Type B pancreatic cell (in vitro differentiated cells): ENCODE measurements around the gene CHTF18. TPM values are rescaled to one million over a fixed set of nuclear protein-coding genes. Genes with fewer than 3 reads are reported as not detected.

Experiments used
- DNase-seq: peaks from one replicate; pipeline ENCODE4 v3.0.0; 2021; ENCODE audit warnings: mixed read lengths; ENCODE audit not compliant: unreplicated experiment; ENCODE audit errors: extremely low spot score
- H3K27ac Mint-ChIP-seq: 2 replicates; pipeline ENCODE4 v1.8.0; 2021; ENCODE audit warnings: mild to moderate bottlenecking, mixed read lengths
- H3K27me3 Mint-ChIP-seq: 2 replicates; pipeline ENCODE4 v1.8.0; 2021; ENCODE audit warnings: mixed read lengths
- H3K36me3 Mint-ChIP-seq: 2 replicates; pipeline ENCODE4 v1.8.0; 2021; ENCODE audit warnings: mixed read lengths
- H3K4me1 Mint-ChIP-seq: one replicate; pipeline ENCODE4 v1.8.0; 2021; ENCODE audit warnings: mixed read lengths; ENCODE audit not compliant: unreplicated experiment
- H3K4me3 Mint-ChIP-seq: 2 replicates; pipeline ENCODE4 v1.8.0; 2021; ENCODE audit warnings: mild to moderate bottlenecking, mixed read lengths
- H3K9me3 Mint-ChIP-seq: 2 replicates; pipeline ENCODE4 v1.8.0; 2021; ENCODE audit warnings: mixed read lengths
- CTCF ChIP-seq: fragments of 200-600 bp; sonication (generic); conservative IDR thresholded peaks from 2 replicates; pipeline ENCODE4 v1.5.0; 2021; ENCODE audit warnings: antibody characterized with exemption, mild to moderate bottlenecking
- total RNA-seq: library from RNA; stranded (reverse); gene quantifications from 2 replicates; pipeline ENCODE4 v1.2.1, GENCODE V29; 2021; ENCODE audit warnings: low replicate concordance

The CHTF18 gene
- total RNA-seq, 1 donor from 2014 or later = 105 TPM

GRCh38 chr16:759110-759910 is 29.1 kb upstream of the CHTF18 start:
- Mint-ChIP-seq H3K4me1 (peaks cover 6% of the 10 kb centered on the region), H3K9me3 (no peaks in the 10 kb centered on the region), H3K27ac (peak overlapping the region; percentile 95), H3K27me3 (peaks cover 7% of the 10 kb centered on the region), H3K36me3 (no peaks in the 10 kb centered on the region), H3K4me3 (peak overlapping the region; percentile 75)
- no peak for TF ChIP-seq CTCF
- DNase-seq = no peak

GRCh38 chr16:760065-760464 is 28.4 kb upstream of the CHTF18 start:
- no peak for DNase-seq
- Mint-ChIP-seq H3K27ac (peak overlapping the region; percentile 95), H3K9me3 (no peaks in the 10 kb centered on the region), H3K36me3 (no peaks in the 10 kb centered on the region), H3K27me3 (peaks cover 7% of the 10 kb centered on the region), H3K4me3 (peak overlapping the region; percentile 75), H3K4me1 (peaks cover 6% of the 10 kb centered on the region)
- TF ChIP-seq CTCF = no peak

- Mint-ChIP-seq H3K36me3 (no peaks in the 10 kb centered on the region), H3K27ac (peak within 1 kb of the TSS; percentile 95), H3K4me1 (peaks cover 6% of the 10 kb centered on the region), H3K4me3 (peak within 1 kb of the TSS; percentile 75), H3K27me3 (peaks cover 7% of the 10 kb centered on the region), H3K9me3 (no peaks in the 10 kb centered on the region)
- DNase-seq = peak; percentile 71
- no peak for TF ChIP-seq CTCF
Observed at GRCh38 chr16:760545-761343, 27.7 kb upstream of the CHTF18 start, which contains the start of gene MSLN. Gene MSLN, plus strand, starts transcription at chr16:760734. Its CDS starts 1,947 bp downstream, at chr16:762681.

DNA sequence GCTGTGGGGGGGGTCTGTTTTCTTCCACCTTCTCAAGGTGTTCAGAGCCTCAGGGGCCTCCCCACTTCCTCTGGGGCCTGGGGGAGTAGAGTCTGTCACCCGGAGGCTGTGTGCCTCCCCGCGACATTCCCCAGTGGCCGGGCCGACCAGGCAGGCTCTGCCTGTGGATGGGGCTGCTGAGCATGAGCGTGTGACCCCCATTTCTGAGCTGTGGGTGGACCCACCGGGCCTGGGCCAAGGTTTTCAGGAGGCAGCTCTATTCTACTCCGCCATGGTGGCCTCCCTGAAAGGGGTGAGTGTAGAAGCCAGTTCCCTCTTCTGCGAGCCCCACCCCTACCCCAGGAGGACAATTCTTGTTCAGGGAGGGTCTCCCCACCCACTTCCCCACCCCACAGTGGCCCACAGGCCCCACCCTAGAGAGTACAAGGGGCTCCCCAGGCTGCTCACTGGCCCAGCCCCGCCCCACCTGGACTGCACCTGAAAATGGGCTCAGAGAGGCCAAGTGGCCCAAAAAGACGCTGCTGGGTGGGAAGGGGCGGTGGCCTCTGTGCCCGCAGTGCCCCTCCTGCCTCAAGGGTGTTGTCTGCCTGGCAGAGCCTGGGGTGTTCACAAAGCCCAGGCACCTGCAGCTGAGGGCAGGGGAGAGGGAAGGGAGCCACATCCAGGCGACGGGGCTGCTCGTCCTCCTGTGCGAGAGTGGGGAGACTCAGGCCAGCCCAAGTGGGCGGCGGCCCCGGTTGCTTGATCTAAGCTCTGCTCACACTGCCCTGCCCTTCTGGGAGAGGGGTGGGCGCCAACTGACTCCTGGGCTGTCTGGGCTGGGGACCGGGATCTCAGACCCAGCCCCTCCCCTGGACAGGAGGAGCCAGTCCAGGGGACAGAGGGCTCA is 26.6 kb upstream of the CHTF18 start:
- Mint-ChIP-seq H3K27me3 (peaks cover 3% of the 10 kb centered on the region), H3K4me3 (no peak overlapping the region), H3K9me3 (no peaks in the 10 kb centered on the region), H3K27ac (no peak overlapping the region), H3K4me1 (peaks cover 6% of the 10 kb centered on the region), H3K36me3 (no peaks in the 10 kb centered on the region)
- TF ChIP-seq CTCF = no peak
- peak; percentile 69 for DNase-seq

DNA sequence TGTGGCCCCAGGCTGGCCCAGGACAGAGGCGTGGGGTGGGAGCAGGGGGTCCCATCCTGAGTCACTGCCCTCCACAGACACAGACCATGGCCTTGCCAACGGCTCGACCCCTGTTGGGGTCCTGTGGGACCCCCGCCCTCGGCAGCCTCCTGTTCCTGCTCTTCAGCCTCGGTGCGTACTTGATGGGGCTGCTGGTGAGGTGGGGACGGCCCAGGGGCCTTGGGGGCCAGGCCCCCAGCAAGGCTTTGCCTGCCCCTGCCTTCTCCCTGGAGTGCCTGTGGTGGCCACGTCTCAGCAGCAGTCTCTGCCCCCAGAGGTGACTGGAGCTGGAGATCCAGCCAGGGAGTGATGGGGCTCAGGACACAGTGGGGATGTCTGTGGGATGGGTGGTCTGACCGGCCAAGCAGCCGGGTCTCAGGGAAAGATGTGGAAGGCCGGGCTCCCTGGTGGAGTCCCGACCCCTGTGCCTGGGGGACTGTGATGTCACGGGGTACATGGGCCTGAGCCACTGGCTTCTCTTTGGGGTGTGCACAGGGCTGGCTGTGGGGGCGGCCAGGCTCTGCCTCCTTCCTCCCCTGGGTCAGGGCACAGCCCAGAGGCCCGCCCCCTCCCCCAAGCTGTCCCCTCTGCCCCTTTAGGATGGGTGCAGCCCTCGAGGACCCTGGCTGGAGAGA is 25.7 kb upstream of the CHTF18 start:
- H3K4me3 Mint-ChIP-seq = no peak overlapping the region
- peaks cover 3% of the 10 kb centered on the region for H3K27me3 Mint-ChIP-seq
- H3K27ac Mint-ChIP-seq = no peak overlapping the region
- peaks cover 6% of the 10 kb centered on the region for H3K4me1 Mint-ChIP-seq
- no peak for DNase-seq
- no peak for TF ChIP-seq CTCF
- H3K36me3 Mint-ChIP-seq = no peaks in the 10 kb centered on the region
- H3K9me3 Mint-ChIP-seq = no peaks in the 10 kb centered on the region
